Esophagus squamous epithelium (tissue), 4 donors: Measurements from ENCODE around the gene CABP2.

Experiments
- POLR2A ChIP-seq, 4 donors: fragments of 450-650 bp; IDR thresholded peaks; one replicate each; pipeline ENCODE4 v1.6.1; 2017; ENCODE audit warnings: antibody characterized with exemption in 4 of 4, mild to moderate bottlenecking in 4 of 4, moderate library complexity in 3 of 4
- TF ChIP-seq, protein P1 (sequence below), 6 experiments: fragments of 450-650 bp in 4 of 6; fragments of 200-600 bp in 2 of 6; sonication (generic) in 2 of 6; IDR thresholded peaks; one replicate each; pipeline ENCODE4 v1.5.1; 2016 to 2019; ENCODE audit warnings: antibody characterized with exemption in 6 of 6, mild to moderate bottlenecking in 4 of 6, moderate library complexity in 4 of 6

DNA sequence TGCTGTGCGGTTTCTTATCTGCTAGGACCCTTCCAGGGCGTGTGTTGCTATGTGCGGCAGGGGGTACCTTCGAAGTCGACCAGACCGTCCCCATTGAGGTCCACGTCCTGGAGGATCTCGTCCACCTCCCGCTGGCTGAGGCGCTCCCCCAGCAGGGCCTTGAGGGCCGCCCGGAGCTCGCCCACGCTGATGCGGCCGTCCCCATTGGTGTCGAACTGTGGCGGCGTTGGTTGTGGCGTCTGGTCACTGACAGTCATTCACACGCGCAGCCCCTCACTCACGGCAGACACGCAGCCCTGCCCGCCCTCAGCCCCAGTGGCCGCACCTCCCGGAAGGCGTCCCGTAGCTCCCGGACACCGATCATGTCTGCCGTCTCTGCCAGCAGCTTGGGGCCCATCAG is 3.5 kb downstream of the CABP2 start:
- TF ChIP-seq, protein P1, sequence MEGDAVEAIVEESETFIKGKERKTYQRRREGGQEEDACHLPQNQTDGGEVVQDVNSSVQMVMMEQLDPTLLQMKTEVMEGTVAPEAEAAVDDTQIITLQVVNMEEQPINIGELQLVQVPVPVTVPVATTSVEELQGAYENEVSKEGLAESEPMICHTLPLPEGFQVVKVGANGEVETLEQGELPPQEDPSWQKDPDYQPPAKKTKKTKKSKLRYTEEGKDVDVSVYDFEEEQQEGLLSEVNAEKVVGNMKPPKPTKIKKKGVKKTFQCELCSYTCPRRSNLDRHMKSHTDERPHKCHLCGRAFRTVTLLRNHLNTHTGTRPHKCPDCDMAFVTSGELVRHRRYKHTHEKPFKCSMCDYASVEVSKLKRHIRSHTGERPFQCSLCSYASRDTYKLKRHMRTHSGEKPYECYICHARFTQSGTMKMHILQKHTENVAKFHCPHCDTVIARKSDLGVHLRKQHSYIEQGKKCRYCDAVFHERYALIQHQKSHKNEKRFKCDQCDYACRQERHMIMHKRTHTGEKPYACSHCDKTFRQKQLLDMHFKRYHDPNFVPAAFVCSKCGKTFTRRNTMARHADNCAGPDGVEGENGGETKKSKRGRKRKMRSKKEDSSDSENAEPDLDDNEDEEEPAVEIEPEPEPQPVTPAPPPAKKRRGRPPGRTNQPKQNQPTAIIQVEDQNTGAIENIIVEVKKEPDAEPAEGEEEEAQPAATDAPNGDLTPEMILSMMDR (IDR thresholded peaks at IDR 0.05): no peak
- no peak for TF ChIP-seq POLR2A (IDR thresholded peaks at IDR 0.05)
